A673 (cell line): Measurements from ENCODE around the gene PLEKHA6. TPM values are rescaled to one million over a fixed set of nuclear protein-coding genes. Genes with fewer than 3 reads are reported as not detected.

Experiments used
- BruUV-seq: library from RNA; stranded (reverse); fragments of 400-500 nt; replicated peaks from 2 replicates; lab custom pipeline; 2021; lab: Mats Ljungman, UMichigan
- CTCF ChIA-PET: fragments of 300-600 bp; sonication (Branson Sonifier 250); formaldehyde crosslinking; loops from one replicate; lab custom pipeline; 2022; ENCODE audit warnings: antibody characterized with exemption; lab: Charles Lee
- POLR2A ChIA-PET: fragments of 300-600 bp; sonication (Branson Sonifier 250); formaldehyde crosslinking; loops from one replicate; lab custom pipeline; 2022; ENCODE audit warnings: antibody characterized with exemption; ENCODE audit not compliant: low non-redundant PET; lab: Charles Lee
- DNase-seq: peaks from one replicate; pipeline ENCODE4 v3.0.0-alpha.2; 2015; ENCODE audit warnings: low spot score
- H3K27ac ChIP-seq: fragments of 200-600 bp; sonication (generic); 2 replicates; pipeline ENCODE4 v1.5.1; 2016; ENCODE audit warnings: mixed run types, low read depth, mild to moderate bottlenecking, mixed read lengths, antibody characterized with exemption, low read length; ENCODE audit not compliant: poor library complexity, severe bottlenecking
- H3K27me3 ChIP-seq: fragments of 200-600 bp; sonication (generic); replicated peaks from 2 replicates; pipeline ENCODE4 v1.6.1; 2017; ENCODE audit warnings: mixed run types, low read depth, mild to moderate bottlenecking, mixed read lengths, antibody characterized with exemption, low read length; ENCODE audit not compliant: insufficient read depth, poor library complexity
- H3K36me3 ChIP-seq: fragments of 200-600 bp; sonication (generic); 2 replicates; pipeline ENCODE4 v1.6.1; 2016; ENCODE audit warnings: mixed run types, mild to moderate bottlenecking, mixed read lengths, antibody characterized with exemption, low read length; ENCODE audit not compliant: insufficient read depth, poor library complexity, severe bottlenecking
- H3K4me1 ChIP-seq: fragments of 200-600 bp; sonication (generic); 2 replicates; pipeline ENCODE4 v1.6.1; 2017; ENCODE audit warnings: mixed run types, mild to moderate bottlenecking, mixed read lengths, antibody characterized with exemption, low read length; ENCODE audit not compliant: insufficient read depth, poor library complexity, severe bottlenecking
- H3K4me3 ChIP-seq: fragments of 200-600 bp; sonication (generic); 2 replicates; pipeline ENCODE4 v1.5.1; 2016; ENCODE audit warnings: low read depth, mixed run types, mild to moderate bottlenecking, mixed read lengths, low read length; ENCODE audit not compliant: poor library complexity, severe bottlenecking
- H3K9me3 ChIP-seq: fragments of 200-600 bp; sonication (generic); 2 replicates; pipeline ENCODE4 v1.6.1; 2016; ENCODE audit warnings: mixed run types, low read depth, mild to moderate bottlenecking, mixed read lengths, antibody characterized with exemption, low read length; ENCODE audit not compliant: poor library complexity, severe bottlenecking
- CTCF ChIP-seq: fragments of 300-800, 200-600 bp; sonication (generic); conservative IDR thresholded peaks from 2 replicates; pipeline ENCODE4 v1.5.1; 2017; ENCODE audit warnings: low read depth, mild to moderate bottlenecking, antibody characterized with exemption, low read length, moderate library complexity, mixed read lengths
- EZH2 ChIP-seq: fragments of 200-600 bp; sonication (generic); IDR thresholded peaks from 2 replicates; pipeline ENCODE4 v1.6.1; 2017; ENCODE audit warnings: borderline replicate concordance, low read depth, mild to moderate bottlenecking, mixed read lengths, antibody characterized with exemption, low read length; ENCODE audit not compliant: poor library complexity, severe bottlenecking
- intact Hi-C: fragments of 100-400 bp; cut with micrococcal nuclease; formaldehyde crosslinking; loops from one replicate; pipeline ENCODE4 v1.10.0; 2022; ENCODE audit not compliant: unreplicated experiment
- total RNA-seq: library from RNA; stranded (reverse); gene quantifications from 2 replicates; pipeline ENCODE4 v1.2.3, GENCODE V29; 2021

PLEKHA6 gene
- total RNA-seq, 1 experiment from 2014 or later, result 0.58 TPM

- BruUV-seq, result no TSS peak
- Histone ChIP-seq H3K4me3 (no peak overlapping the region), H3K9me3 (no peaks in the 10 kb centered on the region), H3K36me3 (no peaks in the 10 kb centered on the region), H3K27me3 (no peaks in the 10 kb centered on the region), H3K4me1 (no peaks in the 10 kb centered on the region), H3K27ac (no peak overlapping the region)
- ChIA-PET CTCF (no interaction called here), POLR2A (no interaction called here)
- TF ChIP-seq EZH2 (no peak), CTCF (no peak)
- peak; percentile 48 for DNase-seq
- intact Hi-C loops, result no loop called here
Measured at GRCh38 chr1:204350857-204351573, 8.7 kb downstream of the PLEKHA6 start.

- Histone ChIP-seq H3K4me3 (no peak overlapping the region), H3K27ac (no peak overlapping the region), H3K36me3 (no peaks in the 10 kb centered on the region), H3K27me3 (no peaks in the 10 kb centered on the region), H3K9me3 (no peaks in the 10 kb centered on the region), H3K4me1 (no peaks in the 10 kb centered on the region)
- CTCF ChIA-PET, result interaction anchor here (0.6 kb wide), 1 partner anchor 150 kb away, joined by 6 read pairs; no protein-coding TSS in a partner anchor
- POLR2A ChIA-PET, result no interaction called here
- intact Hi-C loops, result no loop called here
- BruUV-seq, result no TSS peak
- DNase-seq, result no peak
- TF ChIP-seq EZH2, result no peak
- TF ChIP-seq CTCF, result no peak
Measured at GRCh38 chr1:204350312-204350711, 9.4 kb downstream of the PLEKHA6 start.

GRCh38 chr1:204349602-204350001, 10.1 kb downstream of the PLEKHA6 start:
- Histone ChIP-seq H3K4me3 (no peak overlapping the region), H3K27me3 (no peaks in the 10 kb centered on the region), H3K9me3 (no peaks in the 10 kb centered on the region), H3K27ac (no peak overlapping the region), H3K4me1 (no peaks in the 10 kb centered on the region), H3K36me3 (no peaks in the 10 kb centered on the region)
- DNase-seq, result no peak
- ChIA-PET POLR2A (interaction anchor here (0.5 kb wide), 1 partner anchor 18 kb away, joined by 6 read pairs; no protein-coding TSS in a partner anchor), CTCF (no interaction called here)
- TF ChIP-seq CTCF, result no peak
- TF ChIP-seq EZH2, result no peak
- intact Hi-C loops, result no loop called here
- no TSS peak for BruUV-seq
